K562 (cell line): ENCODE data around the gene TENM3. TPM values are rescaled to one million over a fixed set of nuclear protein-coding genes. Genes with fewer than 3 reads are reported as not detected.

ENCODE experiments used
- ATAC-seq: fragments of 200-7000 bp; cut with Tn5 transposase; 3 replicates; pipeline ENCODE4 v1.9.1; 2020; ENCODE audit warnings: moderate library complexity
- BruUV-seq: library from RNA; stranded (reverse); fragments of 400-500 nt; replicated peaks from 2 replicates; lab custom pipeline; 2021; lab: Mats Ljungman, UMichigan
- CTCF ChIA-PET: fragments of 300-600 bp; formaldehyde crosslinking; extraction: SDS; loops from one replicate; lab custom pipeline; 2021; ENCODE audit warnings: low intra/inter-chr PET ratio; lab: Yijun Ruan, JAX
- POLR2A ChIA-PET: fragments of 300-600, 350-650 bp; sonication (Branson Sonifier 250); formaldehyde crosslinking; extraction: SDS; loops from one replicate; lab custom pipeline; 2021; ENCODE audit warnings: antibody characterized with exemption, inconsistent platforms; lab: Yijun Ruan, JAX
- DNase-seq, 4 experiments: peaks; one replicate each; pipeline versions ENCODE4 v3.0.0 to v3.0.0-alpha.2; 2011 to 2018; ENCODE audit warnings: low spot score in 3 of 4, mixed read lengths in 3 of 4; ENCODE audit errors: extremely low read depth in 1 of 4
- FAIRE-seq: peaks from 2 replicates; lab custom pipeline; 2011; peaks lifted over from hg19 to GRCh38; lab: Jason Lieb, UNC
- H2AFZ ChIP-seq: 2 replicates; pipeline ENCODE4 v1.6.0; 2011; ENCODE audit warnings: low read depth, low read length, control low read depth, inconsistent platforms
- H3K27ac ChIP-seq: fragments of 200-600 bp; 3 replicates; pipeline ENCODE4 v1.8.0; 2011; ENCODE audit warnings: low read depth, mild to moderate bottlenecking, control low read depth, inconsistent platforms, low read length, moderate library complexity, mixed read lengths; ENCODE audit errors: extremely low read depth
- H3K27me3 ChIP-seq, 2 experiments: fragments of 300-600 bp in 1 of 2; 2 replicates in 1 of 2; 3 replicates in 1 of 2; pipeline versions ENCODE4 v1.6.0 to v1.8.0; 2011; ENCODE audit warnings: inconsistent platforms in 2 of 2, low read length in 2 of 2, mild to moderate bottlenecking in 1 of 2, mixed read lengths in 1 of 2, moderate library complexity in 1 of 2; ENCODE audit not compliant: control insufficient read depth in 2 of 2, insufficient read depth in 2 of 2
- H3K36me3 ChIP-seq: fragments of 300-600 bp; 3 replicates; pipeline ENCODE4 v1.8.0; 2011; ENCODE audit warnings: mild to moderate bottlenecking, low read length, inconsistent platforms; ENCODE audit not compliant: control insufficient read depth, insufficient read depth
- H3K4me1 ChIP-seq, 2 experiments: fragments of 200-600 bp in 1 of 2; replicated peaks in 1 of 2; 2 replicates in 1 of 2; 3 replicates in 1 of 2; pipeline versions ENCODE4 v1.5.1 to v1.8.0; 2011; ENCODE audit warnings: inconsistent platforms in 2 of 2, low read length in 2 of 2, mild to moderate bottlenecking in 1 of 2, mixed read lengths in 1 of 2, moderate library complexity in 1 of 2; ENCODE audit not compliant: control insufficient read depth in 2 of 2, insufficient read depth in 2 of 2
- H3K4me2 ChIP-seq: 2 replicates; pipeline ENCODE4 v1.6.1; 2011; ENCODE audit warnings: low read length, control low read depth, inconsistent platforms, mixed read lengths; ENCODE audit not compliant: insufficient read depth
- H3K4me3 ChIP-seq: fragments of 200-600 bp; sonication (generic), shearing (Covaris generic); 2 replicates; pipeline ENCODE4 v1.5.1; 2016; ENCODE audit warnings: control low read depth, inconsistent platforms
- H3K79me2 ChIP-seq: fragments of 200-600 bp; 3 replicates; pipeline ENCODE4 v1.8.0; 2011; ENCODE audit warnings: low read length, inconsistent platforms; ENCODE audit not compliant: control insufficient read depth, insufficient read depth
- H3K9ac ChIP-seq, 2 experiments: 2 replicates each; pipeline versions ENCODE4 v1.6.0 to v1.6.1; 2011; ENCODE audit warnings: low read depth in 2 of 2, low read length in 2 of 2, control low read depth in 1 of 2, inconsistent platforms in 1 of 2, mild to moderate bottlenecking in 1 of 2, mixed read lengths in 1 of 2; ENCODE audit not compliant: insufficient read depth in 1 of 2
- H3K9me1 ChIP-seq: one replicate; pipeline ENCODE4 v1.6.0; 2011; ENCODE audit warnings: inconsistent platforms, mild to moderate bottlenecking, low read length, moderate library complexity; ENCODE audit not compliant: control insufficient read depth, insufficient read depth
- H3K9me3 ChIP-seq: replicated peaks from 2 replicates; pipeline ENCODE4 v1.5.1; 2011; ENCODE audit warnings: low read depth, low read length, inconsistent platforms; ENCODE audit not compliant: control insufficient read depth, insufficient read depth
- H4K20me1 ChIP-seq: replicated peaks from 2 replicates; pipeline ENCODE4 v1.6.1; 2011; ENCODE audit warnings: low read length, inconsistent platforms, mixed read lengths; ENCODE audit not compliant: control insufficient read depth, insufficient read depth
- BRD9 ChIP-seq: fragments of 450-650 bp; IDR thresholded peaks from 2 replicates; pipeline ENCODE4 v1.6.1; 2018; ENCODE audit warnings: low read depth; ENCODE audit not compliant: partially characterized antibody
- BRF2 ChIP-seq: IDR thresholded peaks from 3 replicates; pipeline ENCODE4 v1.6.1; 2011; ENCODE audit warnings: borderline replicate concordance, mild to moderate bottlenecking; ENCODE audit not compliant: insufficient read length, insufficient read depth
- EWSR1 ChIP-seq: fragments of 450-650 bp; IDR thresholded peaks from 2 replicates; pipeline ENCODE4 v1.6.1; 2018; ENCODE audit warnings: borderline replicate concordance, mild to moderate bottlenecking, low read depth, moderate library complexity; ENCODE audit not compliant: partially characterized antibody
- GATAD2A ChIP-seq: fragments of 450-650 bp; IDR thresholded peaks from 2 replicates; pipeline ENCODE4 v1.6.1; 2017
- HNRNPH1 ChIP-seq: fragments of 200-400 bp; formaldehyde crosslinking; optimal IDR thresholded peaks from 2 replicates; pipeline ENCODE3; 2017; ENCODE audit warnings: low read depth, mild to moderate bottlenecking, low read length, moderate library complexity
- NKRF ChIP-seq: fragments of 450-650 bp; IDR thresholded peaks from 2 replicates; pipeline ENCODE4 v1.6.1; 2016; ENCODE audit warnings: borderline replicate concordance
- PRMT5 ChIP-seq: sonication (generic); formaldehyde crosslinking; IDR thresholded peaks from 2 replicates; pipeline ENCODE4 v1.5.0; 2020; ENCODE audit warnings: missing genetic modification reagents
- RBM34 ChIP-seq: fragments of 200-400 bp; formaldehyde crosslinking; IDR thresholded peaks from 2 replicates; pipeline ENCODE4 v1.6.1; 2018; ENCODE audit warnings: low read length, borderline replicate concordance; ENCODE audit not compliant: insufficient read depth
- STAG1 ChIP-seq: sonication (generic); formaldehyde crosslinking; IDR thresholded peaks from 2 replicates; pipeline ENCODE4 v1.5.0; 2020; ENCODE audit warnings: missing genetic modification reagents, borderline replicate concordance
- ZNF134 ChIP-seq: fragments of 250-450 bp; sonication (Bioruptor Pico); conservative IDR thresholded peaks from 2 replicates; pipeline ENCODE4 v1.4.0; 2020
- ZNF274 ChIP-seq: IDR thresholded peaks from 2 replicates; pipeline ENCODE4 v1.6.1; 2011; ENCODE audit warnings: low read depth, mild to moderate bottlenecking, low read length, moderate library complexity, borderline replicate concordance
- ZNF277 ChIP-seq: fragments of 250-450 bp; sonication (Bioruptor Pico); IDR thresholded peaks from 2 replicates; pipeline ENCODE4 v1.8.0; 2022; ENCODE audit warnings: inconsistent platforms, mild to moderate bottlenecking, moderate library complexity, borderline replicate concordance
- ZNF717 ChIP-seq: fragments of 250-450 bp; sonication (Bioruptor Pico); IDR thresholded peaks from 2 replicates; pipeline ENCODE4 v1.5.0; 2021
- WGBS: fragments of 100-300 bp; shearing (Covaris generic); methylation state at CpG from one replicate; pipeline ENCODE4 v1.1.6; 2016; ENCODE audit warnings: low coverage, mixed read lengths; ENCODE audit not compliant: insufficient coverage; ENCODE audit errors: missing lambda C conversion rate; 5-methylcytosine and 5-hydroxymethylcytosine counted together
- in situ Hi-C: fragments of 300-500 bp; cut with MboI; formaldehyde crosslinking; loops from 4 replicates; pipeline ENCODE4 v1.15.0; 2018; ENCODE audit warnings: inconsistent platforms, mixed read lengths
- intact Hi-C: fragments of 100-400 bp; cut with micrococcal nuclease; formaldehyde crosslinking; loops from 2 replicates; pipeline ENCODE4 v1.14.2; 2022
- polyA plus RNA-seq, 8 experiments: library from polyadenylated mRNA; depleted of rRNA in 4 of 8; stranded (reverse) in 5 of 8; unstranded in 3 of 8; fragments of >200 nt; fragmentation: Nextera tagmentation in 2 of 8; fragmentation: Illumina TruSeq in 1 of 8; extraction: Ambion mirVana in 2 of 8; extraction: Trizol in 1 of 8; gene quantifications; 2 replicates each; pipeline versions ENCODE4 v1.2.1 to v1.2.3, GENCODE V29; 2011 to 2014; ENCODE audit warnings: inconsistent platforms in 1 of 8, missing spikeins in 1 of 8
- total RNA-seq, 7 experiments: library from RNA; depleted of rRNA in 6 of 7; stranded (reverse); fragments of >200 nt in 6 of 7; fragmentation: Illumina TruSeq in 2 of 7; extraction: Trizol in 2 of 7; gene quantifications; 2 replicates each; pipeline versions ENCODE4 v1.2.1 to v1.2.3, GENCODE V29; 2011 to 2021; ENCODE audit warnings: low replicate concordance in 1 of 7

The TENM3 gene
- total and polyA plus RNA-seq, 9 of the 15 experiments (the other 6 are each of a cell fraction or from before 2014, with no cell fraction given): 0.01 to 0.02 TPM; not detected in 7

GRCh38 chr4:182748949-182749348 is 505.7 kb downstream of the TENM3 start (continued):
- TF ChIP-seq GATAD2A (no peak), HNRNPH1 (no peak), ZNF134 (no peak), ZNF277 (CRISPR knock-in tag) (no peak)
- TF ChIP-seq, all 486 proteins: peak for 0

GRCh38 chr4:182749667-182750167 is 506.5 kb downstream of the TENM3 start:
- no peak for ATAC-seq
- no peaks in the 10 kb centered on the region for H3K4me1 ChIP-seq
- no peak overlapping the region for H3K4me3 ChIP-seq
- H3K36me3 ChIP-seq: no peaks in the 10 kb centered on the region
- H3K9me3 ChIP-seq: no peaks in the 10 kb centered on the region
- no peak for DNase-seq
- no peak overlapping the region for H3K4me2 ChIP-seq
- peaks cover 0 to 6% of the 10 kb centered on the region in 2 experiments; a peak in 2 of 5 replicates for H3K27me3 ChIP-seq
- 0% methylated on average over 1 of the region's 1 CpG for WGBS
- H4K20me1 ChIP-seq: no peaks in the 10 kb centered on the region
- in situ Hi-C loops: no loop called here
- BruUV-seq: no TSS peak
- H2AFZ ChIP-seq: no peak overlapping the region
- no peak for FAIRE-seq
- ChIA-PET CTCF (no interaction called here), POLR2A (no interaction called here)
- H3K27ac ChIP-seq: no peak overlapping the region
- intact Hi-C loops: no loop called here
- H3K79me2 ChIP-seq: no peaks in the 10 kb centered on the region
- no peaks in the 10 kb centered on the region for H3K9me1 ChIP-seq
- H3K9ac ChIP-seq: no peak overlapping the region
- no peak for TF ChIP-seq BRD9
- no peak for TF ChIP-seq ZNF717 (CRISPR knock-in tag)
- no peak for TF ChIP-seq RBM34
- no peak for TF ChIP-seq PRMT5 (CRISPR knock-in tag)
- no peak for TF ChIP-seq EWSR1
- no peak for TF ChIP-seq BRF2
- TF ChIP-seq STAG1 (CRISPR knock-in tag): no peak
- no peak for TF ChIP-seq NKRF
- no peak for TF ChIP-seq ZNF274
